Astrocyte (in vitro differentiated cells and primary cell): Measurements from ENCODE around the gene DNASE1L2. TPM values are rescaled to one million over a fixed set of nuclear protein-coding genes. Genes with fewer than 3 reads are reported as not detected.

ENCODE experiments used
- DNase-seq: peaks from one replicate; pipeline ENCODE4 v3.0.0-alpha.2; 2010; ENCODE audit warnings: low read depth
- FAIRE-seq: peaks from 2 replicates; lab custom pipeline; 2011; peaks lifted over from hg19 to GRCh38; lab: Jason Lieb, UNC
- H2AFZ ChIP-seq: 2 replicates; pipeline ENCODE4 v1.6.0; 2012; ENCODE audit warnings: low read depth, low read length, inconsistent platforms
- H3K27ac ChIP-seq: 2 replicates; pipeline ENCODE4 v1.5.1; 2011; ENCODE audit warnings: low read depth, low read length, inconsistent platforms
- H3K27me3 ChIP-seq: 2 replicates; pipeline ENCODE4 v1.6.0; 2011; ENCODE audit warnings: low read length, inconsistent platforms; ENCODE audit not compliant: insufficient read depth
- H3K36me3 ChIP-seq: 2 replicates; pipeline ENCODE4 v1.5.1; 2011; ENCODE audit warnings: low read length, inconsistent platforms; ENCODE audit not compliant: insufficient read depth
- H3K4me1 ChIP-seq: 2 replicates; pipeline ENCODE4 v1.5.1; 2011; ENCODE audit warnings: low read length, inconsistent platforms; ENCODE audit not compliant: insufficient read depth
- H3K4me2 ChIP-seq: 2 replicates; pipeline ENCODE4 v1.6.0; 2012; ENCODE audit warnings: low read length, inconsistent platforms
- H3K4me3 ChIP-seq: 2 replicates; pipeline ENCODE4 v1.5.1; 2011; ENCODE audit warnings: low read depth, mild to moderate bottlenecking, low read length, inconsistent platforms; ENCODE audit not compliant: insufficient read depth
- H3K79me2 ChIP-seq: 2 replicates; pipeline ENCODE4 v1.6.0; 2012; ENCODE audit warnings: mild to moderate bottlenecking, low read length, inconsistent platforms; ENCODE audit not compliant: insufficient read depth
- H3K9ac ChIP-seq: 2 replicates; pipeline ENCODE4 v1.6.0; 2012; ENCODE audit warnings: mild to moderate bottlenecking, low read length, inconsistent platforms
- H3K9me3 ChIP-seq: 2 replicates; pipeline ENCODE4 v1.5.1; 2012; ENCODE audit warnings: low read depth, mild to moderate bottlenecking, low read length, inconsistent platforms; ENCODE audit not compliant: insufficient read depth
- H4K20me1 ChIP-seq: 2 replicates; pipeline ENCODE4 v1.6.0; 2012; ENCODE audit warnings: low read length, inconsistent platforms; ENCODE audit not compliant: insufficient read depth
- H3K27ac Mint-ChIP-seq: one replicate; pipeline ENCODE4 v1.8.0; 2021; ENCODE audit warnings: mild to moderate bottlenecking, mixed read lengths; ENCODE audit not compliant: unreplicated experiment
- H3K27me3 Mint-ChIP-seq: one replicate; pipeline ENCODE4 v1.8.0; 2021; ENCODE audit warnings: low read depth, mixed read lengths; ENCODE audit not compliant: unreplicated experiment
- H3K36me3 Mint-ChIP-seq: one replicate; pipeline ENCODE4 v1.8.0; 2021; ENCODE audit warnings: low read depth, mixed read lengths; ENCODE audit not compliant: unreplicated experiment
- H3K4me1 Mint-ChIP-seq: one replicate; pipeline ENCODE4 v1.8.0; 2021; ENCODE audit warnings: low read depth, mixed read lengths; ENCODE audit not compliant: unreplicated experiment
- H3K4me3 Mint-ChIP-seq: one replicate; pipeline ENCODE4 v1.8.0; 2021; ENCODE audit warnings: mild to moderate bottlenecking, moderate library complexity, mixed read lengths; ENCODE audit not compliant: unreplicated experiment
- H3K9me3 Mint-ChIP-seq: one replicate; pipeline ENCODE4 v1.8.0; 2021; ENCODE audit warnings: mild to moderate bottlenecking, mixed read lengths; ENCODE audit not compliant: unreplicated experiment
- EZH2 ChIP-seq: IDR thresholded peaks from 2 replicates; pipeline ENCODE4 v1.6.1; 2012; ENCODE audit warnings: mild to moderate bottlenecking, low read length, inconsistent platforms; ENCODE audit not compliant: insufficient read depth
- total RNA-seq: library from RNA; stranded (reverse); gene quantifications from 2 replicates; pipeline ENCODE4 v1.2.1, GENCODE V29; 2021
- TF ChIP-seq, protein P1 (sequence below): IDR thresholded peaks from 2 replicates; pipeline ENCODE4 v1.5.1; 2011; ENCODE audit warnings: low read depth, mild to moderate bottlenecking, inconsistent platforms, low read length, moderate library complexity; ENCODE audit not compliant: insufficient read depth

The DNASE1L2 gene
- total RNA-seq, 1 donor from 2014 or later, result 1.3 TPM

DNA sequence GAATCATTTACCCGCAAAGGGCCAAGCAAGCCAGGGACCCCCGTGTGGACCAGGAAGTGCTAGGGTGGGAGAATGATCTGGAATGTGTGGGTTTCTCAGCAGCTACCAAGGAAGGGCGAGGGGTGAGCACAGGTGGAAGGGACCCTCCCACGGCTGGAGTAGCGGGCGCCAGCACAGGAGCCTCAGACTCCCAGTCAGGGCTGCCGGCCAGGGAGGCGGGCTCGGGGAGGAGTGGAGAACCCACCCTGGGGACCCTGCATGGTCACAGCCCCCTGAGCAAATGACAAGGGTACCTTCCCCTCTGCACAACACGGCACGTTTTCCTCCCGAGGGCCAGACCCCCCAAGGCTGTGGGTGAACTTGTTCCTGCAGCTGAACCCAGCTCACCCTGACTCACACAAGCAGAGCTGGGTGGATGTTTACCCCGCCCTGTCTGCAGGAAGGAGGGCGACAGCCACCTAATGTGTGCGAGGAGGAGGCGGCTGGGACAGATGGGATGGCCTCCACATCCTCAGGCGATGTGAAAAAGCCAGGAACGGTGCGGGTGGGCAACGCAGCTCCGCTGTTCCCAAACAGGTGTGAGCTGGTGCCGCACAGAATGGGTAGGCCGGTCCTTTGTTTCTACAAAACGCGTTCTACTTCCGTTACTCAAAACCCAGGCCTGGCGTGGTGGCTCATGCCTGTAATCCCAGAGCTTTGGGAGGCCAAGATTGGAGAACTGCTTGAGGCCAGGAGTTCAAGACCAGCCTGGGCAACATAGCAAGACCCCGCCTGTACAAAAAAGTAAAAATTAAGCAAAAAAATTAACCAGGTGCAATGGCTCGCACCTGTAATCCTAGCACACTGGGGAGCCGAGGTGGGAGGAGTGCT is 8.9 kb downstream of the DNASE1L2 start:
- Histone ChIP-seq H3K27me3 (no peaks in the 10 kb centered on the region), H3K36me3 (peaks cover 10% of the 10 kb centered on the region), H3K4me3 (no peak overlapping the region), H3K79me2 (no peaks in the 10 kb centered on the region), H4K20me1 (peaks cover 20% of the 10 kb centered on the region), H3K4me2 (no peak overlapping the region), H2AFZ (no peak overlapping the region), H3K9ac (no peak overlapping the region), H3K27ac (no peak overlapping the region), H3K9me3 (no peaks in the 10 kb centered on the region), H3K4me1 (no peaks in the 10 kb centered on the region)
- H3K9me3 Mint-ChIP-seq, result no peaks in the 10 kb centered on the region
- no peaks in the 10 kb centered on the region for H3K27me3 Mint-ChIP-seq
- H3K36me3 Mint-ChIP-seq, result peaks cover 8% of the 10 kb centered on the region
- FAIRE-seq (no peak), DNase-seq (no peak)
- H3K4me1 Mint-ChIP-seq, result no peaks in the 10 kb centered on the region
- no peak for TF ChIP-seq EZH2
- TF ChIP-seq, protein P1, sequence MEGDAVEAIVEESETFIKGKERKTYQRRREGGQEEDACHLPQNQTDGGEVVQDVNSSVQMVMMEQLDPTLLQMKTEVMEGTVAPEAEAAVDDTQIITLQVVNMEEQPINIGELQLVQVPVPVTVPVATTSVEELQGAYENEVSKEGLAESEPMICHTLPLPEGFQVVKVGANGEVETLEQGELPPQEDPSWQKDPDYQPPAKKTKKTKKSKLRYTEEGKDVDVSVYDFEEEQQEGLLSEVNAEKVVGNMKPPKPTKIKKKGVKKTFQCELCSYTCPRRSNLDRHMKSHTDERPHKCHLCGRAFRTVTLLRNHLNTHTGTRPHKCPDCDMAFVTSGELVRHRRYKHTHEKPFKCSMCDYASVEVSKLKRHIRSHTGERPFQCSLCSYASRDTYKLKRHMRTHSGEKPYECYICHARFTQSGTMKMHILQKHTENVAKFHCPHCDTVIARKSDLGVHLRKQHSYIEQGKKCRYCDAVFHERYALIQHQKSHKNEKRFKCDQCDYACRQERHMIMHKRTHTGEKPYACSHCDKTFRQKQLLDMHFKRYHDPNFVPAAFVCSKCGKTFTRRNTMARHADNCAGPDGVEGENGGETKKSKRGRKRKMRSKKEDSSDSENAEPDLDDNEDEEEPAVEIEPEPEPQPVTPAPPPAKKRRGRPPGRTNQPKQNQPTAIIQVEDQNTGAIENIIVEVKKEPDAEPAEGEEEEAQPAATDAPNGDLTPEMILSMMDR, result no peak
- peak overlapping the region; percentile 45 for H3K4me3 Mint-ChIP-seq
- no peak overlapping the region for H3K27ac Mint-ChIP-seq

DNA sequence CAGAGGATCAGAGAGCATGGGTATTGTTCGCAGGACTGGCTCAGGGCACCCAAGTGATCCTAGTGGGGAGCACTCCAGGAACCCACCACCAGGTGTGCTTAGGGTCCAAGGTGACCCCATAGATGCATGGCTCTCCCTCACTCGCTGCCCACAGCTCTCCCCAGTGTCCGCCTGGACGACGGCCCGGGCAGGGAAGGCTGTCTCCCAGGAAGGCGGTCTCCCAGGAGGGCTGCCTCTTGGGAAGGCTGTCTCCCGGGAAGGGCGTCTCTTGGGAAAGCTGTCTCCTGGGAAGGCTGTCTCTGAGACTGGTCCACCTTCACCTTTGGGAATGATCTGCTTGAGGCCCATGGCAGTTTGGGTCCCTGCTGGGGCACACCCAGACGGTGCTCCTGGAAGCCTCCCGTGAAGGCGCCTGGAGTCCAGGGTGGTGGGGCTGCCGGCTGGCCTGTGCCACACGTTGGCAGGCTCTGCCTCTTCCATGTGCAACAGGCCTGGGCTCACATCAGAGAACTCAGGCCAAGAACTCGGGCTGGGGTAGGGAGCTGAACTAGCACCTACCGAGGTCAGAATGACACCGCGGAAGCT is 10.1 kb downstream of the DNASE1L2 start:
- H3K4me3 Mint-ChIP-seq, result no peak overlapping the region
- no peaks in the 10 kb centered on the region for H3K9me3 ChIP-seq
- H3K4me3 ChIP-seq, result no peak overlapping the region
- H4K20me1 ChIP-seq, result peaks cover 22% of the 10 kb centered on the region
- no peak overlapping the region for H2AFZ ChIP-seq
- no peaks in the 10 kb centered on the region for H3K79me2 ChIP-seq
- H3K27ac Mint-ChIP-seq, result no peak overlapping the region
- no peaks in the 10 kb centered on the region for H3K9me3 Mint-ChIP-seq
- H3K4me1 Mint-ChIP-seq, result no peaks in the 10 kb centered on the region
- H3K36me3 ChIP-seq, result peaks cover 10% of the 10 kb centered on the region
- no peak overlapping the region for H3K4me2 ChIP-seq
- H3K27ac ChIP-seq, result no peak overlapping the region
- no peak overlapping the region for H3K9ac ChIP-seq
- DNase-seq (no peak), FAIRE-seq (no peak)
- H3K36me3 Mint-ChIP-seq, result peaks cover 8% of the 10 kb centered on the region
- no peaks in the 10 kb centered on the region for H3K4me1 ChIP-seq
- no peaks in the 10 kb centered on the region for H3K27me3 ChIP-seq
- no peak for TF ChIP-seq EZH2
- TF ChIP-seq, protein P1, result no peak
- no peaks in the 10 kb centered on the region for H3K27me3 Mint-ChIP-seq
